Epidermal melanocyte (primary cell): ENCODE data around the gene SMARCC1.
"Not testable (repeated sequence)": the region's sequence is repeated elsewhere in the genome, so short reads cannot be mapped to it uniquely, and the experiment has no call there.

Source experiments
- DNase-seq: peaks from one replicate; pipeline ENCODE4 v3.0.0; 2011; ENCODE audit warnings: low spot score; ENCODE audit not compliant: insufficient read length

SMARCC1 gene

DNA sequence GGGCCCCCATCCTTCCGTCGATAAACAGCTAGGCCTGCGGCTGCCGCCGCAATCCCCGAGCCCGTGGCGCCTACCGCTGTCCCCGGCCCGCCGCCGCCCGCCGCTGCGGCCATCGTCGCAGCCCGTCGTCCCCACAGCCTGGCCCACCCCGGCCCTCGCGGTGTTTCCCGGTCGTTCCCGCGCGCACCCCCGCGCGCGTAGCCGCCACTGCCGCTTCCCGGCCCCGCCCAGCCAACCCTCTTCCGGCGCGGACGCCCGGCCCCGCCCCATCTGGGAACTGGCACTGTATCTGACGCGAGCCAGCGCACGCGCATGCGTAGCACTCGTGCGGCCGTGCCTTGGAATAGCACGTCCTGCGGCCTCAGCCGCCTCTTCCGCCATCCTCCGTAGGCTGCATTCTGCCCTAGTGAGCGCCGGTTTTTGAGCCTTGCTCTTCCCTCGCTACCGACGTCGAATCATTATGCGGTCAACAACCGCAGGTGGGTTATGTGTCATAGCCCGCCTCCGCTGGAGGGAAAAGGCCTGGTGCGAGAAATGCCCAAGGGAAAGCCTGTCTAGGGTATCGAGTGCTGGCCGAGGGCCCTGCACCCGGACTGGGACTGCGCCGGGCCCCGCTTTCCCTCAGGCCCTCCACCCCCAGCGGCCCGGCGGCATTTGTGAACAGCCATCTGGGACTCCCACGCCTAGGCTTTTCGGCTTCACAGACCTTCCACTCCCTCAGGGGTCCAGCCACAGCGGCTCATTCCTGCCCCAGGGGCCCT lies at the start of gene SMARCC1:
Gene SMARCC1 (minus strand): TSS at position 209 of the 761 bp plus-strand sequence. CDS start 96 bp downstream, at position 113.
- peak; percentile 93 for DNase-seq

DNA sequence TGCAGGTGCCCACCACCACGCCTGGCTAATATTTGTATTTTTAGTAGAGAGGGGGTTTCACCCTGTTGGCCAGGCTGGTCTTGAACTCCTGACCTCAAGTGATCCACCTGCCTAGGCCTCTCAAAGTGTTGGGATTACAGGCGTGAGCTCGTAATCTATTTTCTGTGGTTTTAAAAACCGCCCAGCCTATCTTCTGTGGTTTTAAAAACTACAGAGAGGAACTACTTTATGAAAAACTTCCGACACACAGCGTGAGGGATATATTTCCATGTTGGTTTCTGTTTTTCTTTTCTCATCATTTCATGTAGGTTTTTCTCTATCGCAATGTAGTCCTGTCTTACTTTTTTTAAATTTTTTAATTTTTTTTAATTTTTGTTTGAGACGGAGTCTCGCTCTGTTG lies 47.8 kb upstream of the SMARCC1 start:
- not testable (repeated sequence) for DNase-seq

DNA sequence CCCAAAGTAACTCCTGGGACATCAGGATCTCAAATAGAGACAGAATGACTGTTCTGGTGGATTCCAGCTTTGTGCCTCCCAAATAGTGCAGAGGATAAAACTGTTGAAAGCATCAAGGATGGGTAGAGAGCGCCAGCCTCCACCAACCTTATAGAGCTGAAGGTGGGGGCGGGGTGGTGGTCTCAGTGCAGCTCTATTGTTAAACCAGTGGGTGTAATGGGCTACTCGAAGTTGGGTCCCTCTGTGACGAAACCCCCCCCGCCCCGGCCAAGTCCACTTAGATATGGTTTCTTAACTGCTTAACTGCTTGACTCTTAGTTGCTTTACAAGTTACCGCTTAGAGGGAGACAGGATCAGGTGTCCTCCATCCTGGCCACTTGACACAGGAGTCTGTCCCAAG lies 43.9 kb upstream of the SMARCC1 start:
- DNase-seq = no peak

DNA sequence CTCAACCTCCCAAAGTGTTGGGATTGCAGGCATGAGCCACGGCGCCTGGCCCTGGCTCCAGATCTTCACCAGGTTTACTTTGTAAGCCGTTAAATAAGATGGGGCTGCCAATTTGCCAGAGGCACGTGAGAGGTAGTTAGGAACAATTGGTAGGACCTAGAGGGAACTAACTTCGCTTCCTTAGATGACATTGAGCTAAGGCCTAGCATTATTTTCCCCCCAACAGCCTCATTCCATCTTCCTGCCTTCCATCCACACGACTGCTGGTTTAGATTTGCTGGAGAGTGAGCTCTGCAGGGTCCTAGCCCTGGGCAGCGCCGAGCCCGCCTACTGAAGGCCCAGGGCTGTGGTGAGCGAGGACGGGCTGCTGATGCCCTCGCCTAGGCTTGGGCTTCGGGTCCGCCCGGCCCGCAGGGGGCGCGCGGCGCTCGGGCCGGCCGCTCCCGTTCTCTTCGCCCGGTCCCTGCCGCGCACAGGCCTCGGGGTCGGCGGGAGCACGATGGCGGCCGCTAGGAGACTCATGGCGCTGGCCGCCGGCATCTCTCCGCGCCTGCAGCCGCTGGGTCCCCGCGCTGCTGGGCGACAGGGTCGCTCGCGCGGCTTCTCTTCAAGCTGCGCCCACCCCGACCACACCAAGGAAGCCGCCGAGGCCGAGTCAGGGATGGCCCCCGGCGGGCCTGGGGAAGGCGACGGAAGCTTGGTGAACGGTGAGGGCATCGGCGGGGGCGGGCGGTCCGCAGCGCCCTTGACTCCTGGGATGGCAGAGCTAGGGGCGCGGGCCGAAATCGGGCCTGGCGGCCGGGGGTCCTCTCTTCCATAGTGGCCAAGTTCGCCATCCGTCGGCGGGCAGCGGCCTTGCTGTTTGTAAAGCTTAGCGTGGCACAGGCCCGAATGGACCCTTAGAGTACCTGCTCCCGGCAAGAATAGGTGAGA lies 43.1 kb upstream of the SMARCC1 start:
- DNase-seq = peak; percentile 94

DNA sequence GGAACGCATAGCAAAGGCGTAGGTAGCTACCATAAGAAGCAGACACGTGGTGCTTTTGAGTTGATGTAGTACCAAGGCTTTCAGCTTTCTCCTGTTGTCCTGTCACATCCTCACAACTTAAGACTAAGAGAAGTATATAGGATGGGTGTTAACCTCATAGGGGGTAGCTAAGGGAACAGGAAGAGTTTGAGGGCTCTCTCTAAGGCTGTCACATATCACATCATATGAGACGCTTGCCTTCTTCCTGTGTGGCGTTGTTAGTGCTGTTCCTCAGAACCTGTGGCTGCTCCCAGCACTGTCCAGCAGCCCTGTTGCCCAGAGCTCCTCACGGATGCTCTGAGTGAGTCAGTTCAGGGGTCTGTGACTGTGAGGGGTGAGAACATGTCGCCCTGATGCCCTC lies 35.9 kb upstream of the SMARCC1 start:
- DNase-seq = no peak

DNA sequence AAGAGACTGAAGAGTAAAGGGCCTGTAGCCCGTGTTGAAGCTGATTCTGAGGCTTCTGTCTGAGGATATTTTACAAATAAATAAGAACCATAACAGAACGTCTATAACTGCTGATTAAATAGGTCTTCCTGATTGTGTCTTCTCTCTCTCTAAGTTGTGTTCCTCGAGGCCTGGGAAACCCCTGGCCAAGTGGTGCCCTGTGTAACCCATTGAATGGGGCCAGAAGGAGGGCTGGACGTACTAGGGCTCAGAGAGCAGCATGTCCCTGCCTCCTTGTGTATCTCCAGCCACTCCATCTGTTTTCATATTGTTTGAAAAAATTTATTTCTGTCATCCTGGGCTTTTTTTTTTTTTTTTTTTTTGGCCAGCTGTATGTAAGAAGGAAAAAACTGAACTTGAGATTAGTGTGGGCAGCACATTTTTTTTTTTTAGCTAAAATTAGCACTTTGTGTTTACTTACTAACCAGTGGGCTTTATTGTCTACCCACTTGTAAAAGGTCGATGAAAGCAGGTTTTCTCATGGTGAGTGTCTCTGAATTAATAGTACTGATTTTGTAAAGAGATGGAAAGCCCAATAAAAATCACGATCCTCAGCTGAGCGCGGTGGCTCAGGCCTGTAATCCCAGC lies 32.0 kb upstream of the SMARCC1 start:
- DNase-seq = no peak

DNA sequence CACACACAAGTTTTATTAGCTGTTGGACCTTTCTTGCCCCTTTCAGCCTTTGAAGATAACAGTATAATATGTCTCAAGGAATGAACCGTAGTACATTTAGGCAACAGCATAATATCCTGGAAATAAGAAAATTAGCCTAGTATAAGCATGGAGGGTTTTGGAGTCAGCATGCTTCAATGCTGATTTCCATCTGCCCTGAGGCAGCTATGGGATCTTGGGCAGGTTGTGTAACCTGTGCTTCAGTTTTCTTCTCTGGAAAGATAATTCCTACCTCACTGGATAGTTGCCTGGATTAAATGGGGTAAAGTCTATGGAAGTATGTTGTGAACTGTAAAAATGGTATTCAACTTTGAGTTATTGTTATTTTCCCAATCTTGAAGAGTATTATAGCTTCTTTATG lies 22.9 kb upstream of the SMARCC1 start:
- no peak for DNase-seq

DNA sequence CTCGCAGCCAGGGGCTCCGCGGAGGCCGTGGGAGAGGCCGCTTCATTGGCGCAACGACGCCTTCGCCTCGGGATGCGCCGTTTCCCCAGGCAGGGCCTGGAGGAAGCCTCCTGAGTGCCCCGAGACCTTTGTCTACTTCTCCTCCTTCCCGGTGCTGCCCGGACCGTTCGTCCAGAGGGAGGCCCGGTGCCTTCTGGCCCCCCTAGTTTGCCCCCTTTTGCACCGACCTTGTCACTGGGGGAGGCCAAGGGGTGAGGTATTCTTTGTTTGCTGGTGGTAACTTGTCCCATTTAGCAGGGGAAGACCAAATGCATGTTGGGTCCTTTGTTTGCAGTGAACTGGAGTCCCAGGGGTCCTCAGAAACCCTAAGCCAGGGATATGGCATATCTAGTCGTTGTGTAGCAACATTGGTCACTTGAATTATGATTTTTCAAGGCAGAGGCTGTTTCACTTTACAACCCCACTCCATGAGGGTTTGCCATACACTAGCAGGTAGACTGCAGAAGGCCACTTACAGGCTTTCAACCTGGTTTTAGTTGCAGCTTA lies 21.9 kb upstream of the SMARCC1 start:
- DNase-seq = no peak

DNA sequence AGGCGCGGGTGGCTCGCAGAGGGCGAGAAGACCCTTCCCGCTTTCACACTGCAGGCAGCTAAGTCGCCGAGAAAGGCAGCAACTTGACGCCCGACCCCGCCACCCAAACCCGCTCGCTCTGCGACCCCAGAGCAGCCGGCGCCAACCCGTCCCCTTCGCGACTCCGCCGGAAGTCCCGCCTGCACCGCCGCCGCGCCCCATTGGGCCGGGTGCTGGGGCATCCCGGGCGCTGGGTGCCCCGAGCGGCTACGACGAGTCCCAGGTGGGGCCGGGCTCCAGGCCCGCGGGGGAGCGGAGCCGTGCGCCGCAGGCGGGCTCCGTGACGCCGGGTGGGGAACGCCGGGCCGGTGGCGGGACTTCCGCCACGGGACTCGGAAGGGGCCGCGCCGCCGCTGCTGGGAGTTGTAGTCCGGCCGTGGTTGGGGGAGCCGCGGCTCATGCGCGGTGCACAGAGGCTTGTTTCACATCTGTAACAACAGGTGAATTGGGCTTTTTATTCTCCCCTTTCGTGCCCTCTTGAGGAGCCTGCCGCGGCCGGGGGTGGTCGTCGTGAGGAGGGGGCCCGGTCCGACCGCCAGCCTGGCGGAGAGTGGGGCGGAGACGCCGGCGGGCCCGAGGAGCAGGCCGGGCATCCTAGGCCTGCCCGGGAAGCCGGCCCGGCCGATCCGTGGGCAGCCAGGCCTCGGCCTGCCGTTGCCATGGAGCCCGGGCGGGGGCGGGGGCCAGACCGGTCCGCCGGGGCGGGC lies 21.2 kb upstream of the SMARCC1 start, which contains the start of gene DHX30:
Gene DHX30 (plus strand): TSS at position 405 of the 746 bp plus-strand sequence. CDS start 7,546 bp downstream, outside the sequence.
- peak; percentile 80 for DNase-seq

DNA sequence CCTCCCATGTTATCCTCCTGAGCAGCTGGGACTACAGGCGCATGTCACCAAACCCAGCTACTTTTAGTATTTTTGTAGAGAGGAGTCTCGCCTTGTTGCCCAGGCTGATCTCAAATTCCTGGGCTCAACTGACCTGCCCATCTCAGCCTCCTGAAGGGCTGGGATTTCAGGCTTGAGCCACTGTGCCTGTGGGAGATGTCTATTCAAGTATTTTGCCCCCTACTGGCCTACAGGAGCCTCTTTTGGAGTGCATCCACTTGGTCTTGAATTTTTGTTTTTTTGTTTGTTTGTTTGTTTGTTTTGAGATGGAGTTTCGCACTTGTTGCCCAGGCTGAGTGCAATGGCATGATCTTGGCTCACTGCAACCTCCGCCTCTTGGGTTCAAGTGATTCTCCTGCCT lies 18.0 kb upstream of the SMARCC1 start:
- DNase-seq = no peak

DNA sequence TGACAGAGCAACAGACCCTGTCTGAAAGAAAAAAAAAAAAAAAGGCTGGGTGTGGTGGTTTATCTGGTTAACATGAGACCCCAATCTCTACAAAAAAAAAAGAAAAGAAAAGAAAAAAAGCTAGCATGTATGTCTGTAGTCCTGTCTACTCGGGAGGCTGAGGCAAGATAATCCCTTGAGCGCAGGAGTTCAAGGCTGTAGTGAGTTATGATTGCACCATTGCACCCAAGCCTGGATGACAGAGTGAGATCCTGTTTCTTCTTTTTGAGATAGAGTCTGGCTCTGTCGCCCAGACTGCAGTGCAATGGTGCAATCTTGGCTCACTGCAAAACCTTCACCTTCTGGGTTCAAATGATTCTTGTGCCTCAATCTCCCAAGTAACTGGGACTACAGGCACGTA lies 12.9 kb upstream of the SMARCC1 start:
- DNase-seq = no peak

DNA sequence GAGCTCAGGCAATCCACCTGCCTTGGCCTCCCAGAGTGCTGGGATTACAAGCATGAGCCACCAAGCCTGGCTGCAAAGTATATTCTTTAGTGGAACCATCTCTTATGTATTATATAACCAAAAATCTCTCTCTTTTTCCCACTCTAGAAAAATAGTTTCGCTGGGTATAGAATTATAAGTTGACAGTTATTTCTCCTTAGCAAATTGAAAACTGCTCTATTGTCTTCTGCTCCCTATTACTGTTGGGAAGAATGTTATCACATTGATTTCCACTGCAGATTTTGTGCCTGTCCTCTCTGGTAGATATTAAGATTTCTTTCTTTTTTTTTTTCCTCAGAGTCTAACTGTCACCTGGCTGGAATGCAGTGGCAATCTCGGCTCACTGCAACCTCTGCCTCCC lies 11.0 kb upstream of the SMARCC1 start:
- DNase-seq = no peak

DNA sequence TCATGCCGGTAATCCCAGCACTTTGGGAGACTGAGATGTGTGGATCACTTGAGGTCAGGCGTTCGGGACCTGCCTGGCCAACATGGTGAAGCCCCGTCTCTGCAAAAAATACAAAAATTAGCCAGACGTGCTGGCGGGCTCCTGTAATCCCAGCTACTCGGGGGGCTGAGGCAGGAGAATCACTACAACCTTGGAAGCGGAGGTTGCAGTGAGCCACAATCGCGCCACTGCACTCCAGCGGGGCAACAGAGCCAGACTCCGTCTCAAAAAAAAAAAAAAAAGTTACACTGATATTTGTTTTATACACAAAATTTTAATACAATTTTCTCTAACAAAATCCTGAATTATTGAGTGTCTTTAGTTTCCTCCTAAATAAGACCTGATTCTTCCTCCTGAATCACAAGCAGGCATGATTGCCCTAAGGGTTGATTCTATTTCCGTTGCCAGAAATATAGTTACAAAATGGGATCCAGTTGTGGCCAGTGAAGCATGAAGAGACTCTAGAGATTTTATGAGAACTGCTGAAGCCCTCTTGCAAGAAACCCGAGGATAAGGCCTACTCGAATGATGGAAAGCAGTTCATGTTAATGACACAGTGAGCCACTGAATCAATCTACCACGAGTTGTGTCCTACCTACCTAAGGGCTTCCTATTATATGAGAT lies 9.6 kb upstream of the SMARCC1 start:
- DNase-seq = no peak

DNA sequence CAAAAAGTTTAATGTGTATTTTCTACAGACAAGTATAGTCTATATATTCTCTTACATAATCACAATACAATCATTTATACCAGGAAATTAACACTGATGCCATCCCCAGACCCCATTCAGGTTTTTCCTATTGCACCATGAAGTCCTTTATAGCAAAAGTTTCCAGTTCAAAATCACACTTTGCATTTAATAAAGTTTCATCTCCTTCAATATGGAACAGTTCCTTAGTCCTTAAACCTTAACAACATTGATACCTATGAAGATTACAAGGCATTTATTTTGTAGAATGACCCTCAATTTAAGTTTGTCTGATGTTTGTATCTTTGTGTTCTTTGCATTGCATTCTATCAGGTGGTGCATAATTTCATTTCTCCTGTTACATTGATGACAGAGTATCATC lies 2.0 kb upstream of the SMARCC1 start:
- DNase-seq = no peak

DNA sequence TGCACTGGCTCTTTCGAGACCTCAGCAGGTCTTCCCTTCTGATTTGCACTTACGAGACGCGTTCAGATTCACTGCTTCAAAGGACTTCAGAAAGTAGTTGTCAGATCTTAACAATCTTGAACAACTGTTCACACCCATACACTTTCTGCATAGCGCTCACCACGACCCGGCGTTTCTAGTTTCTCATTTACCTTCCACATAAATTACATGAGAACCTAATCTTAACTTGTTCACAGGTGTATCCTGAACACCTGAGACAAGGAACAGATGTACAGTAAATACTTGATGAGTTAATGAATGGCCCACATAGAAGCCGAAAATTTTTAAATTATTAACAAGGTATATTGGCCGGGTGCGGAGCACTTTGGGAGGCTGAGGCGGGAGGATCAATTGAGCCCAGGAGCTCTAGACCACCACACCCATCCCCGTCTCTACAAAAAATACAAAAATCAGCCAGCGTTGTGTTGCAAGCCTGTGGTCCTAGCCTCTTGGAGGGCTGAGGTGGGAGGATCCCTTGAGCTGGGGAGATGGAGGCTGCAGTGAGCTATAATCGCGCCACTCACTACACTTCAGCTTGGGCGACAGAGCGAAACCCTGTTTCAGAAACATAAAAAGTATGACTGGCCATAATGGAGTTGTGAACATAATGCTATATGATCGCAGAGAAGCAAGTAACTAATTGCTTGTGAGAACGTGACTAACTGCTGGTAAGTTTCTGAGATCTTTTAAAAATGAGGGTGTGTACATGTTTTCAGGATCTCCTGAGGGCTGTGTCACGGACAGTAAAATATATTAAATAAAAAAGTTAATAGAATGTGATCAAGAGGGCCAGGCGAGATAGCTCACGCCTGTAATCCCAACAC lies 984 bp upstream of the SMARCC1 start:
- DNase-seq = no peak

DNA sequence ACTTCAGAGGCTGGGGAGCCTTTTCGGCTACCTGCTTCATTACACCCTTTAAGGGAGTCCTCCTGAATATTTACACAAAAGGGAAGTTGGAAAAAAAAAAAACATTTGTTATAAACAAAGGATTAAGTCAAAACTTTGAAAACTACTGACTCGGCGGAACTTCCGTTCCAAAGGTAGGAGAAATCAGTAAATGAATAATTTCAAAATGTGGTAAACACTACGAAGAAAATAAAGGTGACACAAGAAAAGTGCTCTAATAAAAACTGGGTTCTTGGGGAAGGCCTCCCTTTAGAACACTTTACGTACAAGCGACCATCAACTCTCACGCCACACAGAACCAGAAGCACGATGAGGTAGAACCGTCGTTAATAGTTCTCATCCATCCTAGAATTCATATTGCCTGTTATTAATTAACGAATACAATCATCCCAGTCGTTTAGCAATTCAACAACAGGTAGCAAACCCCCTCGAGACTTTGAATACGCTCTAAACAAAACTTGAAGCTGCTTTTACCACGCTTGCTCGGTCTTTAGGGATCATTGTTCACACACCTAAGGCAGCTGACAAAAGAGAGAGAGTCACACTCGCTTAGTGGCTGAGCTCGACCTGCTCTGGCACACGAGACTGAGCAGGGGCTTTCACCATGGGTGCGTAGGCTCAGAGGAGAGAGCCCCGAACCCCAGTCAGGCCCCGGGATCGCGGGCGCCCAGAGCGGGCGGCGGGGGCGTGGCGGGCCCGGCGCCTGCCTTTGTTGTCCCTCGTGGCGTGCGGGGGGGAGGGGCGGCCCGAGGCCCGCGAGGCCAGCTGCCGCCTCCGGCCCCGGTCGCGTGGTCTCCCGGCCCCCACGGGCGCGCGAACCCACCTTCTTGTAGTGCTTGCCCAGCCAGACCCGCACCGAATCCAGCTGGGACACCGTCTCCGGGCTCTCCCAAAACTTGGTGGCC lies 680 bp downstream of the SMARCC1 start:
- DNase-seq = no peak

DNA sequence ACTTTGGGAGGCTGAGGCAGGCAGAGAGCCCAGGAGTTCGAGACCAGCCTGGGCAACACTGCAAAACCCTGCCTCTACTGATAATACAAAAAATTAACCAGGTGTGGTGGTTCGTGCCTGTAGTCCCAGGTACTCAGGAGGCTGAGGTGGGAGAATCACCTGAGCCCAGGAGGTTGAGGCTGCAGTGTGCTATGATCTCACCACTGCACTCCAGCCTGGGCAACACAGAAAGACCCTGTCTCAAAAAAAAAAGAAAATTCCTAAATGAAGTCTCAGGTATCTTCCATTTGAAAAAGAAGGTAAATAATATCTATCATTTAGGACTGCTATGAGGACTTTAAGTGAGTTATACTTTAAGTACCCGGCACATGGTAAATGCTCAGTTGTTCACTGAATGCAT lies 2.9 kb downstream of the SMARCC1 start:
- DNase-seq = no peak

DNA sequence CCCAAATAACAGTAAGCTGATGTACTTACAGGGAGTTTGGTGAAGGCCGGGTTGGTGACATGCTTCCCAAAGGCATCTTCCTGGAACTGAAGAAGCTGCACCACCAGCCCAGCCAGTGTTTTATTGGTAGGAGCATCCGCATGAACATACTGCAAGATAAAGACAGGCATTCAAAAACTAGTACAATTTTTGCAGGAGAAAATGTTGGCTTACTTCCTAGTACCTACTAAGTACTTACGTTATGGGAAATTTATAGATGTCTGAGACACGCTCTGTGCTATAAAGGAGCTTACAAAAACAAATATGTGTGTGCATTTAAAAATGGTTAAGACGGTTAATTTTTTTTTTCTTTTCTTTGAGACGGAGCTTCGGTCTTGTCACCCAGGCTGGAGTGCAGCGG lies 8.9 kb downstream of the SMARCC1 start:
- no peak for DNase-seq
